Sigmoid colon (tissue), 4 donors: Measurements from ENCODE around the gene TMEM9B.
"Not testable (repeated sequence)": the region's sequence is repeated elsewhere in the genome, so short reads cannot be mapped to it uniquely, and the experiment has no call there.

Experiments used
- EP300 ChIP-seq, 4 donors: sonication (generic); formaldehyde crosslinking; IDR thresholded peaks; one replicate each; pipeline ENCODE4 v1.6.1; 2017; ENCODE audit warnings: antibody characterized with exemption in 4 of 4
- POLR2A ChIP-seq, 2 donors: fragments of 450-650 bp; IDR thresholded peaks; one replicate each; pipeline ENCODE4 v1.6.1; 2016; ENCODE audit warnings: antibody characterized with exemption in 2 of 2, mild to moderate bottlenecking in 2 of 2, moderate library complexity in 2 of 2
- POLR2AphosphoS5 ChIP-seq, 4 donors: sonication (generic); formaldehyde crosslinking; IDR thresholded peaks; one replicate each; pipeline ENCODE4 v1.6.1; 2017; ENCODE audit warnings: antibody characterized with exemption in 4 of 4
- TF ChIP-seq, protein P1 (sequence below), 4 experiments: fragments of 450-650 bp in 3 of 4; fragments of 200-600 bp in 1 of 4; IDR thresholded peaks; one replicate each; pipeline ENCODE4 v1.5.1; 2016 to 2019; ENCODE audit warnings: antibody characterized with exemption in 4 of 4, mild to moderate bottlenecking in 3 of 4, moderate library complexity in 2 of 4

DNA sequence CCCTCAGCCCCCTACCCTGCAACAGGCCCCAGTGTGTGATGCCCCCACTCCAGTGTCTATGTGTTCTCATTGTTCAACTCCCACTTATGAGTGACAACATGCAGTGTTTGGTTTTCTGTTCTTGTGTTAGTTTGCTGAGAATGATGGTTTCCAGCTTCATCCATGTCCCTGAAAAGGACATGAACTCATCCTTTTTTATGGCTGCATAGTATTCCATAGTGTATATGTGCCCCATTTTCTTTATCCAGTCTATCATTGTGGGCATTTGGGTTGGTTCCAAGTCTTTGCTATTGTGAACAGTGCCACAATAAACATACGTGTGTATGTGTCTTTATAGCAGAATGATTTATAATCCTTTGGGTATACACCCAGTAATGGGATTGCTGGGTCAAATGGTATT is 45.3 kb upstream of the TMEM9B start:
- TF ChIP-seq, protein P1, sequence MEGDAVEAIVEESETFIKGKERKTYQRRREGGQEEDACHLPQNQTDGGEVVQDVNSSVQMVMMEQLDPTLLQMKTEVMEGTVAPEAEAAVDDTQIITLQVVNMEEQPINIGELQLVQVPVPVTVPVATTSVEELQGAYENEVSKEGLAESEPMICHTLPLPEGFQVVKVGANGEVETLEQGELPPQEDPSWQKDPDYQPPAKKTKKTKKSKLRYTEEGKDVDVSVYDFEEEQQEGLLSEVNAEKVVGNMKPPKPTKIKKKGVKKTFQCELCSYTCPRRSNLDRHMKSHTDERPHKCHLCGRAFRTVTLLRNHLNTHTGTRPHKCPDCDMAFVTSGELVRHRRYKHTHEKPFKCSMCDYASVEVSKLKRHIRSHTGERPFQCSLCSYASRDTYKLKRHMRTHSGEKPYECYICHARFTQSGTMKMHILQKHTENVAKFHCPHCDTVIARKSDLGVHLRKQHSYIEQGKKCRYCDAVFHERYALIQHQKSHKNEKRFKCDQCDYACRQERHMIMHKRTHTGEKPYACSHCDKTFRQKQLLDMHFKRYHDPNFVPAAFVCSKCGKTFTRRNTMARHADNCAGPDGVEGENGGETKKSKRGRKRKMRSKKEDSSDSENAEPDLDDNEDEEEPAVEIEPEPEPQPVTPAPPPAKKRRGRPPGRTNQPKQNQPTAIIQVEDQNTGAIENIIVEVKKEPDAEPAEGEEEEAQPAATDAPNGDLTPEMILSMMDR (IDR thresholded peaks at IDR 0.05) = not testable (repeated sequence)
- TF ChIP-seq POLR2A, POLR2AphosphoS5, EP300 (IDR thresholded peaks at IDR 0.05): not testable (repeated sequence)
